Stimulated activated CD8-positive, alpha-beta memory T cell treated with anti-CD3 and anti-CD28 coated beads, Interleukin-7, amount 100 ng/mL, for 24 hours (primary cell): Measurements from ENCODE around the gene ADORA2B.
"Not testable (repeated sequence)": the region's sequence is repeated elsewhere in the genome, so short reads cannot be mapped to it uniquely, and the experiment has no call there.

Experiments used
- DNase-seq: peaks from one replicate; pipeline ENCODE4 v3.0.0-alpha.2; 2020; ENCODE audit warnings: low read depth

The ADORA2B gene

GRCh38 chr17:15955793-15956541 is 11.0 kb downstream of the ADORA2B start:
- no peak for DNase-seq

DNA sequence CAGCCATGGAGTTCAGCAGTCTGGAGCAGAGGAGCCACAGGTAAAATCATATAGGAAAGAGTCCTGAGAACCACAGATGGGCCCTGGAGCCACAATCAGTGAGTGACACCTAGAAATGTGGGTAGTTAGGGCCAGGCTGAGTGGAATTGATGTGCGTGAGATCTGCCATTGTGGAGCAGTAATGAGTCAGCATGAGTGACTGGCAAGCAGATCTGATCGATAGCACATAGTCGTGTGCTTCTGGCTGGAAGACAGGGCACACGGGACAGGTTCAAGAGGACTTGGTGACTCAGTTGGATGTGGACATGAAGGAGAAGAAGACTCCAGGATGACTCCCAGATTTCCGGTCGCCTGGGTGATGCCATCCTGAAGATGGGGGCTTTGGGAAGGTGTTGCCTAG is 12.3 kb downstream of the ADORA2B start:
- DNase-seq = no peak

- DNase-seq = no peak
Measured at GRCh38 chr17:15957608-15958307, 12.8 kb downstream of the ADORA2B start.

- DNase-seq = no peak
Measured at GRCh38 chr17:15958484-15958854, 13.5 kb downstream of the ADORA2B start.

- no peak for DNase-seq
Measured at GRCh38 chr17:15963670-15964110, 18.8 kb downstream of the ADORA2B start.

- DNase-seq = no peak
Measured at GRCh38 chr17:15965528-15965927, 20.6 kb downstream of the ADORA2B start.

- no peak for DNase-seq
Measured at GRCh38 chr17:15966183-15966878, 21.4 kb downstream of the ADORA2B start.

DNA sequence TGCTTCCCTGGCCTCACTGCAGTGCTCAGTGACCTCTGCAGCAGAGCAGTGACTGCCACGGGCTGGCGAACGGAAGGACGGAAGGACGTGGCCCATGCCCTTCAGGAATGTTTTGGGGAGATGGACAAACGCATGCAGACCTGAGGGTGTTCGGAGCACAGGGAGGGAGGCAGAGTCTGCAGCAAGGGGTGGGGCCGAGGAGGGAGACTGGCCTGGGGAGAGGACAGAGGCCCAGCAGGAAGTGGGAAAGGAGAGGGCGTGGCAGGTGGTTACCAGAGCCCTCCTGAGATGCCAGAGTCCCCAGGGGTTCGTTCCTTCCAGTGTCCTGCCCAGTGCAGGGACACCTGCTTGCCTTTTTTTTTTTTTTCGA is 21.9 kb downstream of the ADORA2B start:
- no peak for DNase-seq

DNA sequence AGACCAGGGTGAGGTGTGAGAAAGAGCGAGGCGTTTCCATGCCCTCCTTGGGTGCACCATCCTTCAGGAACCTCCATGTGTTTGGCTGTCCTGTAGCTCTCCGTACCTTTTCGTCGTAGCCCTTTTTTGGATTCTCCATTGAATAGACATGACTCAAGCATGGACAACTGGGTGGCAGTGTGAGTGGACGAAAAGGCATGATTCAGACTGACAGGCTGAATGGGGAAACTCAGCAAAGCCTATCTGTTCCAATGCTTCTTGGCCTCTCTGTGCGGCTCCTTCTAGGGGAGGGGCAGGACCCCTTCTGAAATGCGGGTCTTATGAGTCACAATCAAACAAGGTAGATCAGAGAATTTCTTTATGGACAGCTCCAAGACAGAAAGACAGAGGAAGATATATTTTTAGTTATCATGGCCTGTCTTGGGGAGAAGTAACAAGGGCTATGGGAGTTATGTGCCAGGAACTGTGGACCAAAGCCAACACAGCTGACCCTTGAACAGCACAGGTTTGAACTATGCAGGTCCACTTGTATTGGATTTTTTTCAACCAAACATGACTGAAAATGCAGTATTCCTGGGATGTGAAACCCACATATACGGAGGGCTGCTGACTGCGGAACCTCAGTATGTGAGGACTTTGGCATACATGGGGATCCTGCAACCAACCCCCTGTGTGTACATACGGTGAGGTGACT is 22.9 kb downstream of the ADORA2B start:
- DNase-seq = no peak

DNA sequence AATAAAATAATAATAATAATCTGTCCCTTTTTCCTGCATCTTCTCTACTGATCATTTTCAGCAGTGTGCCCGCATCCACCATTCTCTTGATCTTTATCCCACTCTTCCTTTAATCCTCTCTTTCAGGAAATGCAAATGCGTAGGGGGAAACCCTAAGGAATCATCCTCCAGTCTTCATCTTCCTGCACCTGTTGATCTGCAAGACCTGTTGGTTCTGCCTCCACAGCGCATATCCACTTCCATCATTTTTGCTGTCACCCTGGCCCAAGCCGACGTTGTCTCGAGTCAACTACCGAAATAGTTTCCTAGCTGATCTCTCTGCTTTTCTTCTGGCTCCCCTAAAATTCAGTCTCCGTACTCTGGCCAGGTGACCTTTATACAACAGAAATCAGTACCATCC is 24.5 kb downstream of the ADORA2B start:
- DNase-seq = no peak

- DNase-seq = no peak
Measured at GRCh38 chr17:15970500-15970899, 25.6 kb downstream of the ADORA2B start.

DNA sequence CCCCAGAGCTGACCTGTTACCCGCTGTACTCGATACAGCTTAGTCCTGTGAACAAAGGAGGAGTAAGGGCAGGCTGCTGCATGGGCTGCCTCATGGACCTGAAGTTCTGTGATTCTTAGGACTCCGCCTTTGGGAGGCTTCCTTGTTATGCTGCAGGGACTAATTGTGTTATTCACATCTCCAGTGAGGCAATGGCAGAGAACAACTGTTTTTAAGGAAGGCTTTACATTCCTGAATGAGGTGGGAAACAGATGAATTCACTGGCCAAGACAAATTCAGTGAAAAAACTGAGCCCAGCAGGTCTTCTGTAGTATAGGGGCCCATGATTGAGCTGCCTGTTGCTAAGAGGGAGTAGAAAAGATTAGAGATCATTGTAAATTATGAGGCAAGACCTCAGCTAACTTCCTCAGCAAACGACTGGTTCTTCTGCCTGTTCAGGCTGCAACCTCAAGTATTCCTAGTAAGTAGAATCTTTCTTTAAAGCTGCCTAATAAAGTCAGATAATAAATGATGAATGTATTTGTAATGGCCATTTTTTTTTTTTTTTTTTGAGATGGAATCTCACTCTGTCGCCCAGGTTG is 26.3 kb downstream of the ADORA2B start:
- DNase-seq = no peak

DNA sequence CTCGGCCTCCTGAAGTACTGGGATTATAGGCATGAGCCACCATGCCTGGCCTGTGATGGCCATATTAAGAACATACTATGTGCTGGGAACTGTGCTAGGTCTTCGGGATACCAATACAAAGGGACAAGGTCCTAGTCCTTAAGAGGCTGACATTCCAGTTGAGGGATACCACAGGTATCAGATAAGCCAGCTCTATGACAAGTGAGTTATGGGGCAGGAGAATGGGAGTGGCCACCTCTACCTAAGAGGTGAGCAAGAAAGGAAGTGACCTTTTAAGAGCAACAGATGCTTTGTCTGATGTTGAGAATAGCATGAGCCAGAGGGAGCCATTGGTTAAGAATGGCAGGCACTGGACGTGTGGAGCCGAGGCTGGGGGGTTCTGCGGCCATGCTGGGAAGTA is 27.0 kb downstream of the ADORA2B start:
- DNase-seq = no peak

DNA sequence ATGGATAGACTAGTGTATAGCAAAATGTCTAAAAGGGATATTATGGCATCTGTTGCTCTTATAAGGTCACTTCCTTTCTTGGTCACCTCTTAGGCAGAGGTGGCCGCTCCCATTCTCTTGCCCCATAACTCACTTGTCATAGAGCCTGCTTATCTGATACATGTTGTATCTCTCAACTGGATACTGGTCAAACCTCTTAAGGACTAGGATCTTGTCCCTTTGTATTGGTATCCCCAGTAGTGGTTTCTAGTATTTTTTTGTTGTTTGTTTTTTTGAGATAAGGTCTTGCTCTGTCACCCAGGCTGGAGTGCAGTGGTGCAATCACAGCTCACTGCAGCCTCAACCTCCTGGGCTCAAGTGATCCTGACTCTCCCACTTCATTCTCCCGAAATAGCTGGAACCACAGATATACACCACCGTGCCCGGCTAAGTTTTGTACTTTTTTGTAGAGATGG is 27.6 kb downstream of the ADORA2B start:
- DNase-seq = no peak

DNA sequence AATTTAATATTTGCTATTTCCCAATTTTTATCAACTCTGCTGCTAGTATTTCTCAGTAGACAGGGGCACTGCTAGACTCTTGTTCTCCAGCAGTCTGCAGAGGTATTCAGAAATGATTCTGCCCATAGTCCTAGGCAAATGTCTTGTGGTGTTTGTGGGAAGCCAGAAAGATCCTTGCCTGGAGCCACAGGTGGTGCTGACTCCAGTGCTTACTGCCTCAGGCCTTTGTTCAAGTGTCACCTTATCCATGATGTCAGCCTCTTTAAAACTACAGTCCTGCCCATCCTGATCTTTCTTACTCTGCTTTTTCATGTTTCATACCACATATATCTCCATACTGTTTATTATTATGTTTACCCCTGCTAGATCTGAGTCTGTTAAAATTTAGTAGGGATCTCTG is 28.1 kb downstream of the ADORA2B start:
- DNase-seq = no peak

DNA sequence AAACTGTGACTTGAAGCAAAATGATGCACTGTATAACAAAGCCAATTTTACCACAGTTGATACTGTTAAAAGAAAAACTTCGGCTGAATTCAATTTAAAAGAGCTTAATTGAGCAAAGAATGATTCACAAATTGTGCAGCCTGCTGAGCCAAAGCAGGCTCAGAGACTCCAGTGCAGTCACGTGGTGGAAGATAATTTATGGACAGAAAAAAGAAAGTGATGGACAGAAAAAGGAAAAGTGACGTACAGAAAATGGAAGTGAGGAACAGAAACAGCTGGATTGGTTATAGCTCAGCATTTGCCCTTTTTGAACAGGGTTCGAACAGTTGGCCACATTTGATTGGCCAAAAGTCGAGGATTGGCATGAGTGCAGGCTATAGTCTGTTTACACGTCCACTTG is 28.9 kb downstream of the ADORA2B start:
- no peak for DNase-seq

DNA sequence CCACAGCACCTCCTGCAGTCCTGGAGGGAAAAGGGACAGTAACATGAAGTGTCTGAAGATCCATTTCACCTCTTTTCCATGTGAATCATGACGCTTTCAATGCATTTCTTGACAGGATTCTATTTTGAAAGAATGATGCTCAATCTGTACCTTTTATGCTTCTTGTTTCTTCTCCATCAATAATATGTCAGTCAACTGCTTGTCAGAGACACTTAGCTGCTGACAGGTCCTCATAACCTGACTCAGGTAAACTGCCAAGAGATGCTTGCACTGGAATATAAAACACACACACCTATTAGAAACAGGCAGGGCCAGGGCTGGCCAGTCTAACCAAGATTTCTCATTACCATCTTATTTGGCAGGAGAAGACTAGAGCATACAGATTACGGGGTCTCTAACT is 33.0 kb downstream of the ADORA2B start:
- no peak for DNase-seq

- DNase-seq = no peak
Measured at GRCh38 chr17:15978606-15979005, 33.7 kb downstream of the ADORA2B start.

GRCh38 chr17:15979013-15979412 is 34.1 kb downstream of the ADORA2B start:
- DNase-seq = not testable (repeated sequence)

DNA sequence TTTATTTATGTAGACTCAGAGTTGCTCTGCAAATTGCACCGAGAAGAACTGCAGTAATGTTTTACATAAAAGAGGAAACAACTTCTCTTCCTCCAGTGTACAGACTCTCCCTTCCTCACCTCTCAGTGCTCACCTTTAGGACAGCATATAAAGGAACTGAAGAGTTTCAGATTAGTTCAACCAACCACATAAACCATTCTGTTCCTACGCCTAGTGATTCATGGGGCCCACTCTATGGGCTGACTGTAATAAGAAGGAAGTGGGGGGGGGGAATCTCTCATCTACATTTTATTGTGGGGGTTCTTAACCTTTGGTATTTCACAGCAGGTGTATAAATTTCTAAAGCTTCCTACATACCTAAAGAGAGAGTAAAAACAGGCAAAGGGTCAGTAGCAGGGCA is 36.3 kb downstream of the ADORA2B start:
- DNase-seq = no peak

DNA sequence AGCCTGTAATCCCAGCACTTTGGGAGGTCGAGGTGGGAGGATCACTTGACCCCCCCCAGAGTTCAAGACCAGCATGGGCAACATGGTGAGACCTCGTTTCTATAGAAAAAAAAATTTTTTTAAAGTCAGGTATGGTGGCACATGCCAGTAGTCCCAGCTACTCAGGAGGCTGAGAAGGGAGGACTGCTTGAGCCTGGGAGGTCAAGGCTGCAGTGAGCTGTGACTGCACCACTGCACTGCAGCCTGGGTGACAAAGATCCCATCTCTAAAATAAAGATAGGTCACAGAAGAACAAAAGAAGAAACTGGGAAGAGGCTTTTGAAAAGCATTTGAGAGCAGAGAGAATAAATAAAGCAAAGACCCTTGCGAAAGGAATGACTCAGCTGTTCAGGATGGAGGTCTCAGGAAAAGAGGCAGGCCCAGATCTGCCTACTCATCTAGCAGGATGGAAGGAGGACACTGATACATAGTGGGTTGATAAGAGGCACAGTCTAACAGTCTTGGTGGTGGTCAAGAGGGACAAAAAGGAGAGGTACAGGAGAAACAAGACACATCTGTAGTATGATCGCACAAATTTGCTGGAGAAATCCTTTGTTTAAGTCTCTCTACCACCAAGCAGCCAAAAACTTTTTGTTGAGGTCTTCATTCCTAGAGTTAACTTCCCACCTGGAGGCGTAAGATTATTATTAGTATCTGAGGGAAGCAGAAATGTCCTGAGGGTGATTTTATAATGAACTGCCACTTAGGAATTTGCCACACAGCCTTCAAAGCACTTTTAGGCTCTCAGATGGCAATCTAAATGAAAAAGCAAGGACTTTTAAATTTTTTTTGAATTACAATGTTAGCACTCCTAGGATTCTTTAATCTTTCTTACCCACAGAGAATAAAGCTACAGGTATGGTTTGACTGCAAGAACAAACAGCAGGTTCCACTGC is 37.0 kb downstream of the ADORA2B start:
- DNase-seq = no peak
